GM21447 (cell line): ENCODE measurements around the gene AHSG.
"Not testable (repeated sequence)": the region's sequence is repeated elsewhere in the genome, so short reads cannot be mapped to it uniquely, and the experiment has no call there.

Experiments used
- ATAC-seq: cut with Tn5 transposase; IDR thresholded peaks from one replicate; pipeline ENCODE4 v1.9.1; 2021; ENCODE audit not compliant: unreplicated experiment

The AHSG gene

DNA sequence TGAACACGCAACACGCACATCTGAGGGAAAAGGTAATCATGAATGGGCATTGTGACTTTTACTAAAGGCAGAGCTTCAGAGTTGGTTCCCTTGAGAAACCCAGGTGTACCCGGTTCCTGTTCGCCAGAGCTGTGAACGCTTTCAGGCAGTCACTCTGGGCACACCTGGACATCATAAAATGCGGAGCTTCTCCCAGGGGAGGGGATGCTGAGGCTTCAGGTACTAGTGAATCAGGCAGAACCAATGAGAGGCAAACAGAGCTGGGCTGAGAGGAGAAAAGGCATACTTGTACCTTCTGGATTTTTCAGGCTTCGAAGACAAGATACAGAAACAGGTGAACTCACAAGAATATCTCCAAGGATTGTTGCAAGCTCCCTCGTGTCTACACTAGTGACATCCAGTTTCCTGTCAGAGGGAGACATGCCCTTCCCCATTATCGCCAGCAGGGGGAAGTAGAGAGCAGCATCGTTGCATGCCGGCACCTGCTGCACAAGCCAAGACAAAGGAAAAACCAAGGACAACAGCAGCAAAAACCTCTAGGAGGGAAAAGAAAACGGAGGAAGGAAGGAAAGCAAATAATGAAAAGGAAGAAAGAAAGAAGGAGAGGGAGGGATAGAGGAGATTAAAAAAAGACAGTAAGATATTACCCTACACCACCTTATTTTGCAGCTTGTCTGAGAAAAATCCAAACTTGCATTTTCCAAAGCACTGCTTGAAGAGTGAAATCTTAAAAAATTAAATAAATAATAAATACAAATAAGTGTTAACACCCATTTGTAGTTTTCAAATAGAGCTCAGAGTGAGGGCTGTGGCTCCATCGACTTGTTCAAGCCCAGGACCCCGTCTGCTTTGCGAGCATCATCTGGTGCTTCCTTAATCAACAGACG, 2.0 kb downstream of the AHSG start:
- ATAC-seq: peak; percentile 42

DNA sequence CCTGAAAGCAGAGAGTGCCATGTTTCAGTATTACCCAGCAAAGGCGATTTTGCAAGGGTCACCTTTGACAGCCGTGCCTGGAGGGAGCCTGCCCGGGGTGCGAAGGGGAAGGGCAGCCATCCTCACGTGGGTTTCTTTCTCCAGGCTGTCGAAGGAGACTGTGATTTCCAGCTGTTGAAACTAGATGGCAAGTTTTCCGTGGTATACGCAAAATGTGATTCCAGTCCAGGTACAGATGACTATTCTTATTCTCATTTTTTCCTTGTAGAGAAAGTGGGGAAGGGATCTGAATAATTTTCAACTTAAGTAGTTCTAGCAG, 3.4 kb downstream of the AHSG start:
- ATAC-seq: no peak

- peak; percentile 96 for ATAC-seq
Measured at GRCh38 chr3:186617036-186617946, 4.4 kb downstream of the AHSG start.

- no peak for ATAC-seq
Measured at GRCh38 chr3:186618318-186618938, 5.6 kb downstream of the AHSG start.

- ATAC-seq: no peak
Measured at GRCh38 chr3:186619787-186620212, 6.9 kb downstream of the AHSG start.

GRCh38 chr3:186620213-186621092, 7.6 kb downstream of the AHSG start:
- no peak for ATAC-seq

GRCh38 chr3:186621894-186622650, 9.2 kb downstream of the AHSG start:
- no peak for ATAC-seq

DNA sequence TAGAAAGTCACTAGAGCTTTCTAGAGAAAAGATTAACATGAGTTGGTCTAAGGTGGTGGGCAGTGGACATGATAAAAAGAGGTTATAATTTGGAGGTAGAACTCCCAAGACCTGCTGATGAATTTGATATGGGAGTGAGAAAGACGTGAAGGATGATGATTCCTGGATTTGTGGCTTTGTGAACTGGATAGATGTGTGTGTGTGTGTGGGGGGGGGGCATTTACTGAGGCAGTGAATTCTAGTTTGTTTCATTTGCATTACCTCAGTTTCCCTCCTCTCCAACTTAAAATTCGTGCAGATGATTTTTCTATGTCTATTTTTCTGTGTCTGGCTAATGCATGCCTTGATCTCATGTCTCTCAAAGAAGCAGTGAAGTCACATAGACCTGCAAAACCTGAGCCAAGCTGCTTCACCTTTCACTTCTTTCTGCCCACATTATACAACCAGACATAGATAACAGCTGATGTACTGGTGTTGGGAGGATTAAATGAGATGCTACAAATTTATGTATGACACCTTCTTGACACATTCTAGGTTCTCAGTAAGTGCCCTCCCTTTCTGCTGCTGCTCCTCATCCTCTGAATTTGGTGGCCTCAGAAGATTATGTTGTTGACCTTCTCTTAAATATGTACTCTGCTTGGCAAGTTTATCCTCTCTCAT, 9.9 kb downstream of the AHSG start:
- no peak for ATAC-seq

DNA sequence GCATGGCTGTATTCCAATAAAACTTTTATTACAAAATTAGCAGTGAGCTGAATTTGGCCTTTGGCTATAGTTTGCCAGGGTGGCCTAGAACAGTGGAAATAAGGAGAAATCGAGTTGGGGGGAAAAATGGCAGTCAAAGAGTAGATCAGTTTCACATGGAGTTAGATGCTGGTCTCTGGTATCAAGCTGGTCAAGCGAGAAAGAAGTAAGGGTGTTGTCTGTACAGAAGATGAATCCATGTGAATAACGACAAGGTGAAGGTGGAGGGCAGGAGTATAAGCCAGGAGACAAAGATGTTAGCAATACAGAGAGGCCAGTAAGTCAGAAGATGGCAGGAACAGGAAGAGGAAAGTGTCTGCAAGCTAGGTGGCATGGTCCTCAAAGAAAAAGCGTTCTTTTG, 11.7 kb downstream of the AHSG start:
- no peak for ATAC-seq

GRCh38 chr3:186625600-186626042, 12.8 kb downstream of the AHSG start:
- no peak for ATAC-seq

GRCh38 chr3:186626254-186626847, 13.5 kb downstream of the AHSG start:
- no peak for ATAC-seq

- ATAC-seq: no peak
Measured at GRCh38 chr3:186627852-186628414, 15.1 kb downstream of the AHSG start.

DNA sequence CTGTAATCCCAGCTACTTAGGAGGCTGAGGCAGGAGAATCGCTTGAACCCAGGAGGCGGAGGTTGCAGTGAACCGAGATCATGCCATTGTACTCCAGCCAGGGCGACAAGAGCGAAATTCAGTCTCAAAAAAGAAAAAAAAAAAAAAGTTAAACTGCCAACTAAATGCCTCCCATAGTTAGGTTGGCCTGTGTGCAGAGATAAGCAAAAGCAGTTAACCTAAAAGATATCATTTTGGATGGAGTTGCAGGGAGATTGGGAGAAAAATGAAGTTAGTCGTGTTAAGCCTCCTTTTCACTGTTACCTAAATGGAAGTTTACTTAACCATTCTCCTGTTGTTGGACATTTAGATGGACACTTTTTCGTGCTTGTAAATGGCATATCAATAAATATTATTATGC, 15.9 kb downstream of the AHSG start:
- ATAC-seq: no peak

- no peak for ATAC-seq
Measured at GRCh38 chr3:186630950-186631641, 18.2 kb downstream of the AHSG start.

GRCh38 chr3:186633481-186633880, 20.6 kb downstream of the AHSG start:
- ATAC-seq: no peak

DNA sequence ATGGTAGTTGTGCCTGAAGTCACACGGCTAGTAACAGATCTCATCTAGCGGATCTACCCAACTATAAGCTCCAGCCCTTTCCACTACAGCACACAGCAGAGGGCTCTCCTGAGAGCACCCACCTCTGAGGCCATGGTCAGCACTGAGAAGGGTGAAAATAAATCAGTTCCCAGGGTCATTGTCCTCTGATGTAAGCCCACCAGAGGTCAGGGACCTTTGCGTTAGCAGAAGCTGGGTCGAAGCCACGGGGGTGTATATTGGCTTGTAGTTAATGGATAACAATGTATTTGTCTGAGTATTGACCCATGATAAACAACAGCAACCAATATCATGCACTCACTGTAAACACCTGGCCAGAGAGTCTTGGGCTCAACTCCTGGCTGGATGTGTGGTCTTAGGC, 21.3 kb downstream of the AHSG start:
- not testable (repeated sequence) for ATAC-seq

- ATAC-seq: no peak
Measured at GRCh38 chr3:186635532-186635931, 22.7 kb downstream of the AHSG start.

DNA sequence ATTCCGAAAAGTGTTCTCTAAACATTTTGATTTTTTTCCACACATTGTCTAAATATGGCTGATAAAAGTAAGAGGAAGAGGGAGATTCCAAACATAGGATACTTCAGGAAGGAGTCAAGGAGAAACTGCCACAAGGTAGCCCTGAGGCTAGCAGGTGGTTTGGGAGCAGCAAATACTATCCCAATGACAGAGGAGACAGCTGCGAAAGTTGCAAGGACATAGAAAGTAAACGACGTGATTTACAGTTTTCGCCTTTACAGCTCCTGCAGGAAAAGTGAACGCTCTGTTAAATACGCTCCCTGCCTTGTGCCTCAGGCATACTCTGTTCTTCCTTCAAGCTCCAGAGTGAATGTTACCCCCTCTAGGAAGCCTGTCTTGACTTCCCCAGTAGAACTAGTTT, 23.7 kb downstream of the AHSG start:
- no peak for ATAC-seq
